ENCODE results near the gene MYO16. TPM values are rescaled to one million over a fixed set of nuclear protein-coding genes. Genes with fewer than 3 reads are reported as not detected.

Gene MYO16
- total RNA-seq, 2 donors from 2014 or later = 1.6 to 3.2 TPM

- ATAC-seq (no peak), DNase-seq (no peak)
- intact Hi-C loops (cut with DNase I) = no loop called here
These were observed 542.7 kb downstream of the MYO16 start for GRCh38 chr13:109172136-109172535.

- DNase-seq (no peak), ATAC-seq (no peak)
- intact Hi-C loops (cut with DNase I) = no loop called here
These were observed 546.3 kb downstream of the MYO16 start for GRCh38 chr13:109175666-109176065.

- intact Hi-C loops (cut with DNase I) = no loop called here
- ATAC-seq = no peak
- no peak for DNase-seq
These were observed 551.6 kb downstream of the MYO16 start for GRCh38 chr13:109180905-109181425.

- ATAC-seq (no peak), DNase-seq (no peak)
- intact Hi-C loops (cut with DNase I) = no loop called here
These were observed 553.5 kb downstream of the MYO16 start for GRCh38 chr13:109182777-109183465.

GRCh38 chr13:109191413-109191812 is 562.0 kb downstream of the MYO16 start:
- intact Hi-C loops (cut with DNase I) = loop anchor here in 1 of 2 donors (5.0 kb wide), 1 partner anchor 51 kb away; no protein-coding TSS in a partner anchor
- peak in 1 of 2 donors; percentile 89 for ATAC-seq
- DNase-seq = peak; percentile 58

- DNase-seq = no peak
- ATAC-seq = no peak
- intact Hi-C loops (cut with DNase I) = loop anchor here in 1 of 2 donors (5.0 kb wide), 1 partner anchor 50 kb away; no protein-coding TSS in a partner anchor
These were observed 562.9 kb downstream of the MYO16 start for GRCh38 chr13:109192306-109192705.

GRCh38 chr13:109196948-109197347 is 567.5 kb downstream of the MYO16 start:
- DNase-seq (no peak), ATAC-seq (no peak)
- intact Hi-C loops (cut with DNase I) = no loop called here

- no peak for ATAC-seq
- intact Hi-C loops (cut with DNase I) = no loop called here
These were observed 569.2 kb downstream of the MYO16 start for GRCh38 chr13:109198585-109198984.

GRCh38 chr13:109199280-109199679 is 569.9 kb downstream of the MYO16 start:
- DNase-seq (no peak), ATAC-seq (no peak)
- intact Hi-C loops (cut with DNase I) = no loop called here

More at GRCh38 chr13:109198585-109198984, 569.2 kb downstream of the MYO16 start:
- DNase-seq = no peak

GRCh38 chr13:109200556-109200955 is 571.1 kb downstream of the MYO16 start:
- intact Hi-C loops (cut with DNase I) = no loop called here
- ATAC-seq (no peak), DNase-seq (no peak)

- DNase-seq (no peak), ATAC-seq (no peak)
- intact Hi-C loops (cut with DNase I) = no loop called here
These were observed 574.2 kb downstream of the MYO16 start for GRCh38 chr13:109203587-109203986.

GRCh38 chr13:109204252-109204651 is 574.8 kb downstream of the MYO16 start:
- ATAC-seq (no peak), DNase-seq (no peak)
- intact Hi-C loops (cut with DNase I) = no loop called here

GRCh38 chr13:109204657-109205056 is 575.2 kb downstream of the MYO16 start:
- ATAC-seq = no peak
- no peak for DNase-seq
- intact Hi-C loops (cut with DNase I) = no loop called here

GRCh38 chr13:109205315-109205714 is 575.9 kb downstream of the MYO16 start:
- intact Hi-C loops (cut with DNase I) = no loop called here
- no peak for ATAC-seq
- no peak for DNase-seq

- intact Hi-C loops (cut with DNase I) = no loop called here
- ATAC-seq (no peak), DNase-seq (no peak)
These were observed 577.2 kb downstream of the MYO16 start for GRCh38 chr13:109206616-109207015.

GRCh38 chr13:109207622-109208021 is 578.2 kb downstream of the MYO16 start:
- DNase-seq (no peak), ATAC-seq (no peak)
- intact Hi-C loops (cut with DNase I) = no loop called here

- no peak for ATAC-seq
- no peak for DNase-seq
- intact Hi-C loops (cut with DNase I) = no loop called here
These were observed 579.1 kb downstream of the MYO16 start for GRCh38 chr13:109208522-109208921.

- intact Hi-C loops (cut with DNase I) = no loop called here
- no peak for ATAC-seq
These were observed 580.1 kb downstream of the MYO16 start for GRCh38 chr13:109209526-109209925.

GRCh38 chr13:109211616-109212015 is 582.2 kb downstream of the MYO16 start:
- intact Hi-C loops (cut with DNase I) = no loop called here
- no peak for DNase-seq
- no peak for ATAC-seq

More at GRCh38 chr13:109209526-109209925, 580.1 kb downstream of the MYO16 start:
- no peak for DNase-seq

- DNase-seq = no peak
- intact Hi-C loops (cut with DNase I) = no loop called here
- no peak for ATAC-seq
These were observed 583.2 kb downstream of the MYO16 start for GRCh38 chr13:109212650-109213049.

GRCh38 chr13:109213714-109214113 is 584.3 kb downstream of the MYO16 start:
- DNase-seq = no peak
- no peak for ATAC-seq

More at GRCh38 chr13:109213714-109214113, 584.3 kb downstream of the MYO16 start:
- intact Hi-C loops (cut with DNase I) = no loop called here
